Vagina (tissue), 2 donors: Measurements from ENCODE around the gene PON3.

ENCODE experiments used
- CTCF ChIP-seq, 3 experiments: fragments of 450-650 bp in 2 of 3; fragments of 200-600 bp in 1 of 3; sonication (generic) in 1 of 3; IDR thresholded peaks; one replicate each; pipeline ENCODE4 v1.5.1; 2017 to 2019; ENCODE audit warnings: antibody characterized with exemption in 3 of 3, mild to moderate bottlenecking in 2 of 3, moderate library complexity in 2 of 3
- POLR2A ChIP-seq, 2 donors: fragments of 450-650 bp; IDR thresholded peaks; one replicate each; pipeline ENCODE4 v1.6.1; 2017; ENCODE audit warnings: antibody characterized with exemption in 2 of 2, mild to moderate bottlenecking in 2 of 2, moderate library complexity in 2 of 2

GRCh38 chr7:95421847-95422444, 25.8 kb upstream of the PON3 start:
- TF ChIP-seq CTCF (IDR thresholded peaks at IDR 0.05) = no peak
- no peak for TF ChIP-seq POLR2A (IDR thresholded peaks at IDR 0.05)
